ENCODE results near the gene RHO. TPM values are rescaled to one million over a fixed set of nuclear protein-coding genes. Genes with fewer than 3 reads are reported as not detected.

RHO gene
- polyA plus RNA-seq, 1 of the 3 experiments (the other 2 are of a cell fraction): not detected

GRCh38 chr3:129504471-129505100, 23.9 kb upstream of the RHO start:
- no peaks in the 10 kb centered on the region for H3K9me2 ChIP-seq
- no peaks in the 10 kb centered on the region for H3K79me2 ChIP-seq (ENCODE audit: insufficient read depth)
- H4K20me1 ChIP-seq (ENCODE audit: insufficient read depth): no peaks in the 10 kb centered on the region
- ChIA-PET CTCF (interaction anchor here (5.8 kb wide), 1 partner anchor 14 kb away, joined by 37 read pairs; no protein-coding TSS in a partner anchor), POLR2A (no interaction called here)
- DNase-seq: no peak
- no peak for TF ChIP-seq USF2 (IDR thresholded peaks at IDR 0.05; ENCODE audit: borderline replicate concordance, low read depth, low read length)
- TF ChIP-seq IRF3 (IDR thresholded peaks at IDR 0.05; ENCODE audit: low read depth, low read length): no peak
- no peaks in the 10 kb centered on the region for H3K27me3 ChIP-seq (ENCODE audit: insufficient read depth)
- H3K27ac ChIP-seq (ENCODE audit: low read depth in 2 of 2, low read length in 1 of 2): no peak overlapping the region
- 93% methylated on average over 5 of the region's 5 CpGs for WGBS (ENCODE audit: low lambda C conversion rate)
- no peak overlapping the region for H3K9ac ChIP-seq
- H3K4me1 ChIP-seq (ENCODE audit: control insufficient read depth in 1 of 2, insufficient read depth in 2 of 2, low read depth in 1 of 2, low read length in 1 of 2): peaks cover 0 to 28% of the 10 kb centered on the region in 2 experiments; a peak in 2 of 4 replicates
- H3K36me3 ChIP-seq (replicated peaks in 1 of 2; ENCODE audit: control insufficient read depth in 1 of 2, insufficient read depth in 2 of 2, low read length in 1 of 2): peaks cover 3 to 26% of the 10 kb centered on the region in 2 experiments
- H3K4me3 ChIP-seq (ENCODE audit: low read depth in 2 of 2, low read length in 1 of 2): no peak overlapping the region
- H3K9me3 ChIP-seq: no peaks in the 10 kb centered on the region
- no peaks in the 10 kb centered on the region for H3F3A ChIP-seq (replicated peaks; ENCODE audit: insufficient read depth)
- no peak overlapping the region for H3K4me2 ChIP-seq
- H2AFZ ChIP-seq (ENCODE audit: low read depth): no peak overlapping the region

- Histone ChIP-seq H3K4me1 (ENCODE audit: control insufficient read depth in 1 of 2, insufficient read depth in 2 of 2, low read depth in 1 of 2, low read length in 1 of 2) (peaks cover 0 to 28% of the 10 kb centered on the region in 2 experiments; a peak in 2 of 4 replicates), H3K9me2 (no peaks in the 10 kb centered on the region), H3K79me2 (ENCODE audit: insufficient read depth) (no peaks in the 10 kb centered on the region), H3F3A (replicated peaks; ENCODE audit: insufficient read depth) (no peaks in the 10 kb centered on the region), H3K4me3 (ENCODE audit: low read depth in 2 of 2, low read length in 1 of 2) (no peak overlapping the region), H3K27me3 (ENCODE audit: insufficient read depth) (no peaks in the 10 kb centered on the region), H3K27ac (ENCODE audit: low read depth in 2 of 2, low read length in 1 of 2) (no peak overlapping the region), H2AFZ (ENCODE audit: low read depth) (no peak overlapping the region), H3K9me3 (no peaks in the 10 kb centered on the region), H3K4me2 (no peak overlapping the region), H3K36me3 (replicated peaks in 1 of 2; ENCODE audit: control insufficient read depth in 1 of 2, insufficient read depth in 2 of 2, low read length in 1 of 2) (peaks cover 3 to 25% of the 10 kb centered on the region in 2 experiments), H3K9ac (no peak overlapping the region), H4K20me1 (ENCODE audit: insufficient read depth) (no peaks in the 10 kb centered on the region)
- 93% methylated on average over 6 of the region's 6 CpGs for WGBS (ENCODE audit: low lambda C conversion rate)
- ChIA-PET POLR2A (no interaction called here), CTCF (interaction anchor here (5.8 kb wide), 1 partner anchor 15 kb away, joined by 37 read pairs; no protein-coding TSS in a partner anchor)
- no peak for DNase-seq
- no peak for TF ChIP-seq YY1 (IDR thresholded peaks at IDR 0.05; ENCODE audit: low read depth)
- TF ChIP-seq NRF1 (IDR thresholded peaks at IDR 0.05; ENCODE audit: low read depth, low read length): no peak
- no peak for TF ChIP-seq TEAD4 (IDR thresholded peaks at IDR 0.05; ENCODE audit: borderline replicate concordance, insufficient read depth)
- TF ChIP-seq MXI1 (IDR thresholded peaks at IDR 0.05; ENCODE audit: low read depth, low read length): no peak
- TF ChIP-seq EP300 (IDR thresholded peaks at IDR 0.05; ENCODE audit: borderline replicate concordance in 1 of 2, low read depth in 1 of 2, low read length in 1 of 2): no peak
- TF ChIP-seq CHD2 (IDR thresholded peaks at IDR 0.05; ENCODE audit: low read length, partially characterized antibody): no peak
- no peak for TF ChIP-seq REST (IDR thresholded peaks at IDR 0.05; ENCODE audit: low read depth, low read length)
- TF ChIP-seq ELF1 (IDR thresholded peaks at IDR 0.05): no peak
These were observed 23.1 kb upstream of the RHO start for GRCh38 chr3:129505341-129505740.
